IPS-15b (cell line): ENCODE measurements around the gene ASAP3.

Experiments
- H3K27me3 ChIP-seq: one replicate; pipeline ENCODE4 v1.6.1; 2013; ENCODE audit warnings: low read length; ENCODE audit not compliant: control insufficient read depth, insufficient read depth
- H3K36me3 ChIP-seq: one replicate; pipeline ENCODE4 v1.6.1; 2013; ENCODE audit warnings: low read length; ENCODE audit not compliant: control insufficient read depth, insufficient read depth
- H3K4me1 ChIP-seq: one replicate; pipeline ENCODE4 v1.6.1; 2013; ENCODE audit warnings: mild to moderate bottlenecking, low read length; ENCODE audit not compliant: control insufficient read depth, insufficient read depth
- H3K4me3 ChIP-seq: one replicate; pipeline ENCODE4 v1.5.1; 2013; ENCODE audit warnings: low read depth, low read length
- H3K9ac ChIP-seq: one replicate; pipeline ENCODE4 v1.6.1; 2013; ENCODE audit warnings: low read depth, mild to moderate bottlenecking, low read length
- H3K9me3 ChIP-seq: one replicate; pipeline ENCODE4 v1.6.1; 2013; ENCODE audit warnings: mild to moderate bottlenecking, low read length; ENCODE audit not compliant: control insufficient read depth, insufficient read depth

Gene ASAP3

GRCh38 chr1:23453455-23454000, 30.5 kb downstream of the ASAP3 start:
- Histone ChIP-seq H3K9ac (no peak overlapping the region), H3K36me3 (peaks cover 13% of the 10 kb centered on the region), H3K4me1 (no peaks in the 10 kb centered on the region), H3K9me3 (no peaks in the 10 kb centered on the region), H3K4me3 (no peak overlapping the region), H3K27me3 (no peaks in the 10 kb centered on the region)

- H3K9ac ChIP-seq: no peak overlapping the region
- no peaks in the 10 kb centered on the region for H3K27me3 ChIP-seq
- H3K36me3 ChIP-seq: peaks cover 13% of the 10 kb centered on the region
- H3K9me3 ChIP-seq: no peaks in the 10 kb centered on the region
- H3K4me3 ChIP-seq: no peak overlapping the region
- no peaks in the 10 kb centered on the region for H3K4me1 ChIP-seq
Measured at GRCh38 chr1:23452011-23452411, 32.0 kb downstream of the ASAP3 start.

- no peaks in the 10 kb centered on the region for H3K9me3 ChIP-seq
- no peak overlapping the region for H3K9ac ChIP-seq
- peaks cover 13% of the 10 kb centered on the region for H3K36me3 ChIP-seq
- H3K27me3 ChIP-seq: no peaks in the 10 kb centered on the region
- no peaks in the 10 kb centered on the region for H3K4me1 ChIP-seq
- H3K4me3 ChIP-seq: no peak overlapping the region
Measured at GRCh38 chr1:23451441-23451840, 32.5 kb downstream of the ASAP3 start.

- peaks cover 13% of the 10 kb centered on the region for H3K36me3 ChIP-seq
- H3K9me3 ChIP-seq: no peaks in the 10 kb centered on the region
- no peak overlapping the region for H3K4me3 ChIP-seq
- H3K27me3 ChIP-seq: no peaks in the 10 kb centered on the region
- no peak overlapping the region for H3K9ac ChIP-seq
- H3K4me1 ChIP-seq: no peaks in the 10 kb centered on the region
Measured at GRCh38 chr1:23450894-23451293, 33.1 kb downstream of the ASAP3 start.

- H3K9ac ChIP-seq: no peak overlapping the region
- H3K4me1 ChIP-seq: no peaks in the 10 kb centered on the region
- no peaks in the 10 kb centered on the region for H3K27me3 ChIP-seq
- H3K36me3 ChIP-seq: peaks cover 11% of the 10 kb centered on the region
- H3K4me3 ChIP-seq: no peak overlapping the region
- H3K9me3 ChIP-seq: no peaks in the 10 kb centered on the region
Measured at GRCh38 chr1:23449958-23450357, 34.0 kb downstream of the ASAP3 start.

GRCh38 chr1:23449306-23449705, 34.7 kb downstream of the ASAP3 start:
- Histone ChIP-seq H3K4me1 (no peaks in the 10 kb centered on the region), H3K4me3 (no peak overlapping the region), H3K36me3 (peaks cover 10% of the 10 kb centered on the region), H3K27me3 (no peaks in the 10 kb centered on the region), H3K9me3 (no peaks in the 10 kb centered on the region), H3K9ac (no peak overlapping the region)

GRCh38 chr1:23448846-23449245, 35.1 kb downstream of the ASAP3 start:
- Histone ChIP-seq H3K4me1 (no peaks in the 10 kb centered on the region), H3K27me3 (no peaks in the 10 kb centered on the region), H3K4me3 (no peak overlapping the region), H3K9ac (no peak overlapping the region), H3K9me3 (no peaks in the 10 kb centered on the region), H3K36me3 (peaks cover 10% of the 10 kb centered on the region)

GRCh38 chr1:23446661-23447310, 37.2 kb downstream of the ASAP3 start:
- H3K9ac ChIP-seq: no peak overlapping the region
- H3K36me3 ChIP-seq: peaks cover 10% of the 10 kb centered on the region
- no peaks in the 10 kb centered on the region for H3K4me1 ChIP-seq
- no peak overlapping the region for H3K4me3 ChIP-seq
- H3K9me3 ChIP-seq: no peaks in the 10 kb centered on the region
- H3K27me3 ChIP-seq: no peaks in the 10 kb centered on the region

- H3K36me3 ChIP-seq: peaks cover 3% of the 10 kb centered on the region
- no peaks in the 10 kb centered on the region for H3K4me1 ChIP-seq
- no peak overlapping the region for H3K4me3 ChIP-seq
- H3K9ac ChIP-seq: no peak overlapping the region
- H3K9me3 ChIP-seq: no peaks in the 10 kb centered on the region
- no peaks in the 10 kb centered on the region for H3K27me3 ChIP-seq
Measured at GRCh38 chr1:23444596-23445390, 39.2 kb downstream of the ASAP3 start.

- Histone ChIP-seq H3K36me3 (no peaks in the 10 kb centered on the region), H3K4me1 (no peaks in the 10 kb centered on the region), H3K27me3 (no peaks in the 10 kb centered on the region), H3K9ac (no peak overlapping the region), H3K4me3 (no peak overlapping the region), H3K9me3 (no peaks in the 10 kb centered on the region)
Measured at GRCh38 chr1:23444104-23444533, 39.9 kb downstream of the ASAP3 start.

GRCh38 chr1:23442751-23443150, 41.2 kb downstream of the ASAP3 start:
- H3K36me3 ChIP-seq: no peaks in the 10 kb centered on the region
- no peak overlapping the region for H3K9ac ChIP-seq
- no peaks in the 10 kb centered on the region for H3K9me3 ChIP-seq

More at GRCh38 chr1:23442751-23443150, 41.2 kb downstream of the ASAP3 start:
- Histone ChIP-seq H3K4me1 (no peaks in the 10 kb centered on the region), H3K4me3 (no peak overlapping the region), H3K27me3 (peaks cover 5% of the 10 kb centered on the region)
